GM19397 (cell line): ENCODE measurements around the gene PPIL1.

Source experiments
- ATAC-seq: cut with Tn5 transposase; IDR thresholded peaks from one replicate; pipeline ENCODE4 v1.9.1; 2021; ENCODE audit warnings: mild to moderate bottlenecking, moderate library complexity; ENCODE audit not compliant: unreplicated experiment

Gene PPIL1

DNA sequence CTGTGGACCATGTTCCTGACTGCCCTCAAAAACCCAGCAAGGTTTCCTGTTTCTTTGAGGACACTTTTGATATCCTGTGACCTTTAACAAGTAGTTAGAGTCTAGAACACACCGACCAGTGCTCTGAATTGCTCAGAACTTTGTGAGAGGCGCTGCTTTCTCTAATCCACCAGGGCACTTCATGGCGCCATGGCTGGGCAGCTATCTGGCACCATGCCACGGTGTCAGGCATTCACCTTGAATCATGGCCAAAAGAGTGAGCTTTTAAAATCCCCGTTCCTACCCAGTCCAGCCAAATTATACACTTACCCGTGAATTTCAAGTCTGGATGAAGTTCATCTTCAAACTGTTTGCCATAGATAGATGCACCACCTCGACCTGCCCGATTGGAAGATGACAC, 18.3 kb downstream of the PPIL1 start:
- ATAC-seq, result no peak

DNA sequence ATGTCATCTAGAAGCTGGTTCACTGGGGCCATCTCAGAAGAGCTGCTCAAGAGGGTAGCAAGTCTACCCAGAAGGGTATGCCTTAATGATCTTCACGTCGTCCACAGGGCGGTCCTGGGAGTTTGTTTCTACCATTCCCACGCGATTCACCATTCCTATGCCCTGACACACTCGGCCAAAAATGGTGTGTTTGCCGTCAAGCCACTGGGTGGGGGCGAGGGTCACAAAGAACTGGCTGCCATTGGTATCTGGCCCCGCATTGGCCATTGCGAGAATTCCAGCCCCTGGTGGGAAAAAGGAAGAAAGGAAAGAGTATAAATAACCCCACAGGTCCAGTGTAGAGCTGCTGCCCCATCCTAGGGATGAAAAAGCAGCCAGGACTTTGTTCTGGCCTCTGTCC, 18.9 kb downstream of the PPIL1 start:
- no peak for ATAC-seq

DNA sequence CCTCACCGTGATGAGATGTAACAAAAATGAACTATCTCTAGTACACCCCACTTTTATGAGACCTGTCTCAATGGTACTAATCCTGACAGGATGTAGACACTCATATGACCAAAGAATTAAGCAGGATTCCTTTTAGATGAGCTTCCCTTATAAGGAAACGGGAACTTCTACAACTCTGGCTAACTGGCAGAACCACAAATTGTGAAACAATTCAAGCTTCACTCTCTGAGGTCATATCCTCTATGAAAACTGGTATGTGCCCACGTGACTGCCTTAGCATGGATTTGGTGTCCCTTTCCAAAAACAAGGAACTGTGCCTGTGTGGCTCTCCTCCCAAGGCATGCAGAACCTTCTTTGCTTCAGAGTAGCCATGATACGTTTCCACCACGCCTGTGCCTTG, 21.3 kb downstream of the PPIL1 start:
- ATAC-seq, result no peak

- ATAC-seq, result no peak
Measured at GRCh38 chr6:36852481-36853147, 22.0 kb downstream of the PPIL1 start.

DNA sequence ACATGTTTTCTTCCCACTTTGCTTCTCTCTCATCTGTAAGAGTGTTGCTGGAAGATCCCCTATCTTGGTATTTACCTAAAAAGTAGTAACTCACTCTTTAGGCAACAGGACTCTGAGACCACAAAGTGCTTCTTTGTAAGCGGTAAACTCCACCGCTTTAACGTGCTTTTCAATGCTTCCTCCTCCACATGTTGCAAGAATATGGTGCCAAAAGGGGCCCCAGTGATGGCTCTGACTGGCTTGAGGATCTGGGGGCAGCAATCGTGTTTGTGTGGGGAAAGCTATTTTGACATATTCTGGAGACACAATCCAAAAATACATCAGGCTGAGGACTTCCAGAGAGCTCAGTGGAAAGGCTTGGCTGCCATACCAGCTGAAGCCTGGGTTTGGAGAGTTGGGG, 23.0 kb downstream of the PPIL1 start:
- no peak for ATAC-seq

DNA sequence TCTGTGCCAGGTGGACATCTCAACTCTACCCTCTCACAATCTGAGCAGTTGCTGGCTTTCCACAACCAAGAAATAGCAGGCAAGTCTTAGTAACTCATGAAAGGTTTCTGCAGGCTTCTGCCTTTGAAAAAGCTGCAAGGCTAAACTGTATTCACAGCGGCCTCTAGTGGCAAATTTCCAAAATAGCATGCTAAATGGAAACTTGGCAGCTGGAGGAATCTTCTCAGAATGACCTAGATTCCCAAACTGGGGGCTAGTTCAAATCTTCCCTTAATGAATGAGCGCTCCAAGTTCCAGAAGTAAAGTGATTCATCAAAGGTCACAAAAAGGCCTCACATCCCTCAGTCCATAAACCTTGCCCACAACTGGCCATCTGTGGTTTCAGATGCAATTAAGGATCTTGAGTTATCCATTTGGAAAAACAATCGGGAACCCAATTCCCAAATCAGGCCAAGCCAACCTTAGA, 23.4 kb downstream of the PPIL1 start:
- no peak for ATAC-seq

GRCh38 chr6:36850021-36850420, 24.6 kb downstream of the PPIL1 start:
- ATAC-seq, result no peak

DNA sequence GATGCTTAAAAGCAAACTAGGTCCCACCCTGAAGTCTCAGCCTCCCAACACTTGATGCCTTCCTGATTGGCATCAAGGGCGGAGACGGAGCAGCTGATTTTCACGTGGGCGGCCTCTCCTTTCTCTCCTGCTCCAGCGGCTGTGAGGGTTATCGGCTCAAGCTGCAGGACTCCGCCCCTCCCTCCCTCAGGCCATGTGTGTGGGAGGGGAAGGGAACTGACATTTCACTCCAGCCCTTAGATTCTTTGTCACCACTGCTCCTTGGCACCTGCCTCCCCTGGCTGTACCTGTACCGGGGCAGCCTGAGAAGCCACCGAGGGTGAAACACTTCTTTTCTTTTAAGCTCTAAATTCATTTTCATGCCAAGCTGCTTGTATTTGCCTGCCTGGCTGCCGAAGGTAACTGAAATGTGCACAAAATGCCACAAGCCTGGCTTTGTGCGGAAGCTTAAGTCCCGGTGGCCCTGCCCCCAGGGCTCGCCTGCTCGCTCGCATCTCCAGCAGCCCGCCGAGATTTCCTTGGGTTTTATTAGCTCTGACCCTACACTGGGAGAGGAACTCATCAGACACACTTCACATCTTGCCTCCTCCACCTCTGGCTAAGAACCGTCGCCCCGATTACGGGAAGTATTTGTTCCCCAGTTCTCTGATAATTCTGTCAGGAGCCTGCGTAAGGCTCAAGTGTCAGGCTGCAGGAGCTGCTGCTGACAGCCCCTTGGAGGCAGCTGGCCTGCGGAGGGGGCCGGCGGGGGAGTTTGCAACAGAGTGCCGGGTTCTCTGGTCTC, 25.8 kb downstream of the PPIL1 start:
- ATAC-seq, result no peak

DNA sequence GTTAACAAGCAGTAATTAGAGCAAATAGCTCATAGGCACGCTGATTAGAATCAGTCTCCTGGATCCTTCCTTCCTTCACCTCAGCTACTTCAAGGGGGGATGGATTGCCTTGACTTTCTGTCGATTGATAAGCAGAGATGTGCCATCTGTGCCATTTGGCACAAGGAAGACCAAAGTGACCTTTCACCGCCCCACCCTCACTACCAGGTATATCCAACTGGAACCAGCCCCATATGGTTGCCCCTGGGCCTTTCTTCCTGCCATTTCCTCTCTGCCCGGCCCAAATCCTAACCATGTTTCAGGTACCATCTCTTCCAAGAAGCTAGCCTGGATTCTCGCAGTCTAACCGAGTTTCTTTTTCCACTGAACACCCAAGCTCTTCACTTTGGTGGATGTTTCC, 26.6 kb downstream of the PPIL1 start:
- ATAC-seq, result no peak

DNA sequence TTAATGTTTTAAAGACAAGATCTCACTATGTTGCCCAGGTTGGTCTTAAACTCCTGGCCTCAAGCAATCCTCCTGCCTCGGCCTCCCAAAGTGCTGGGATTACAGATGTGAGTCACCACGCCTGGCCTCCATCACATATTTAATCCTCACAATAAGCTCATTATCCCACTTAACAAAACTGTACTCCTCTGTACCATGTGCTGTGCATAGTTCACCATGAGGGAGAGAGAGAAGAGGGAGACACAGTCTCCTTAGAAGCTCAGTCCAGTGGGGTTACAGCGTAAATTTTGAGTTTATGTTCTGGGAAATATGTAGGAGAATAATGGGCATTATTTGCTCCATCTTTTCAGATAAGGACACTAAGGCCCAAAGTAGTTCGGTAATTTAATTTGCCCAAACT, 27.5 kb downstream of the PPIL1 start:
- ATAC-seq, result no peak

- ATAC-seq, result no peak
Measured at GRCh38 chr6:36845233-36845632, 29.4 kb downstream of the PPIL1 start.

DNA sequence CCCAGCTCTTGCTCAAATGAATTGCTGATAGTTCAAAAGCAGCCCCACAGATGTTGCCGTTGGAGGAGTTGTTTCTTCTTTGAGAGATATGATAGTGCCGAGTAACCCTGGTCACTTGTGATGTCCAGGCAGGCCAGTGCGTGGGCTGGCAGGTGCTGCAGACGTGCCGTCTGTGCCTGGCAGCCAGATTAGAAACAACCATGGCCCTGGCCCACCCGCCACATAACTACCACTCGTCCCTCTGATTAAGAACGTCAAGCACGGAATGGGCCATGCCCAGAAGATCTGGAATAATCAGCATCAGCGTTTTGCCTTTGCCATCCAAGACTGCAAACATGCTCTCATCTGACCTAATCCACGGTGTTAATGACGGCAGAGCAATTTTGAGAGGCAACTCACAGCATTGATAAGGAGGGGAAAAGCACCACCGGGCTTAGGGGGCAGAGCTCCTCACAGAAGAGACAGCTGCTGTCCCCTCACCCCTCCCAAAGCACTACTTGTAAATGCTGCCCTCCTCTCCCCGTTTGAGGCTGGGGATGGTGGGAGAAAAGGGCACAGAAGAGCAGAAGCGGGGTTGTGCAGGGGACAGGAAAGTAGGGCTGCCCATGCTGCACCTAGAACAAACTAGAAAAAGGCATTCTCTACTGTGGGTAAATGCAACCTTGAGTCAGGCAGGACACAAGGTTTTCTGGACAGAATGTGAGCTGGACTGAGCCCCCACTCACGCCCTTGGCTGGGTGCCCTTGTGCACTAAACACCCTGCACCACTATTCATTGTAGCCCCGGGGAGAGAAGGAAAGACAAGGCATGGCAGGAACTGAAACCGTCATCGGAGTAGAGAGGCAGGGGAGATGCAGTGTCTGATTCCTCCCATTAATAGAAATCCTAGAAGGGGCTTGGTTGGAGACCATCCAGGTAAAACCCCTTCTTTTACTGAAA, 30.1 kb downstream of the PPIL1 start:
- ATAC-seq, result no peak

- no peak for ATAC-seq
Measured at GRCh38 chr6:36843170-36843569, 31.4 kb downstream of the PPIL1 start.

GRCh38 chr6:36841756-36842155, 32.8 kb downstream of the PPIL1 start:
- ATAC-seq, result no peak

DNA sequence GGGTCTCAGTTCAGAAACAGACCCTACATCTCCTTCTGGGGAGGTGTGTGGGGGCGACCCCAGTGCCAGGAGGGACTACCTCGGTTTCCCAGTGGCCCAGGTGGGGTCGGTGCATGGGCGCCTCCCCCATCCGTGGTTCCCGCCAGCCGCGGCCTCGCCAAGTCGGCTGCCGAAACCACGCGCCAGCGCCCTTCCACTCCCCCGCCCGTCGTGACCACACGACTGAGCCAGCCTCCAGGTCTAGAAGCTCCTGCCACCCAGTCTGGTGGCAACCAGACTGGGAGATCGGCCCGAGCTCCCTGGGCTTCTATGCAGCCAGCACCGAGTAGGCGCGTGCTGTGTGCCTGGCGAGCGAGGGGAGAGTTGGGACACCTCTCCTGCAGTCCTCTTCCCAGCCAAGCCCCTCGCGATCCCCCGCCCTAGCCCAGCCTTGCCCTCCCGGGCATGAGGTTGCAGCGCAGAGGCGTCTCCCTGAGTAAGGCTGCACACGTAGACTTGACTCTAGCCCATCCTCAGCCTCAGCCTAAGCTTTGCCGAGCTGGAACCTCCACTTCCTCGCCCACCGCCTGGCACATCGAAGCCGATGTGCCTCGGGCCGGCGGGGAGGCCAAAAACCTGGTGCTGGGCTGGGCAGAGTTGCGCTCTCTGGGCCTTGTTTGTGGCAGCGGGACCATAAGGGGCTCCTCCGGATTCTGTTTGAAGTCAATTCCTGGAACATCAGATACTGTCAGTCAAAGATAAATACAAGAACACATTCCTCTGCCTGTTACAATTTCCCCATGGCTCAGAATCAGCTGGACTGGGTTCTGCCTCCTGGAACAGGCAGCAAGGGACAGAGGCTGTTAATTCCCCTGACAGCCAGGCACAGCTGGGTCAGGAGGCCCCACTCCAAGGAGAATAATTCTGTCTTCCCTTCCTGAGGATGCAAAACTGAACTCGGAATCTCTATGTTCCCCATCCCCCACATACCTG, 33.9 kb downstream of the PPIL1 start:
- no peak for ATAC-seq

GRCh38 chr6:36839749-36840431, 34.7 kb downstream of the PPIL1 start:
- ATAC-seq, result no peak

DNA sequence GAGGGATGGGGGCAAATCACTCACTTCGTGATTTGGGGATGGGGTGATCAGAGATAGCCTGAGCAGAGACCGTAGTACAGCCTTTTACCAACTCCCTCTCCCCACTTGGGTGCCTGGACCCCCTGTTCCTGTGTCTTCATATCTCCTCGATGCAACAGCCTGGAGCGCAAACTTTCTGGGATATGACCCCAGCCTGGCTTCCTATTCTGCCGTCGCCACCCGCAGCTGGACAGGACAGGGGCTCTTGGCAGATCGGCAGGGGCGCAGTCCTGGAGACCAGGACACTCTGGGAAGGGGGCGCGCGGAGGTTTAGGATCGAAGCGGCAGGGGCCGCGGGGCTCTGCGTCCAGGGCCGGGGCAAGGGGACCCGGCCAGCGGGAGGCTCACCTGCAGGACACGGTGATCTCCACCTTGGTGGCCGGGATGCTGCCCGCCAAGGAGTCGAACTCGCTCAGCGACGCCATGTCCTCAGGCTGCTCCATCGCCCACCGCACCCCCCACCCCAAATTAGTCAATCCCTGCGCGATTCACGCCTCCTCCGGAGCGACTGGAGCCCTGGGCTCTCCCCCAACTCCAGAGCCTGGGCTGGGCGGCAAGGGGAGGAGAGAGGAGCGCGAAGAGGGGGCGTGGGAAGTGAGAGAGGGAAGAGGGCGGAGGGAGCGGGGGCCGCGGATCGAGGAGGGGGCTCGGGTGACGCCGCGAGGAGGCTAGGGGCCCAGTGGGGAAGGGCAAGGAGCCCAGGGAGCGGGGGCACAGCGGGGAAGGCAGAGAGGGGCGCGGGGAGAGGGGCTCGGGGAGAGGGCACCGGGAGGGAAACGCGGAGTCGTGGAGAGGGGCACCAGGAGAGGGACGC, 35.5 kb downstream of the PPIL1 start, which contains the start of gene CPNE5:
Gene CPNE5 (minus strand): TSS at position 549 of the 853 bp plus-strand sequence. CDS start 67 bp downstream, at position 482.
- no peak for ATAC-seq

GRCh38 chr6:36837686-36838085, 36.9 kb downstream of the PPIL1 start:
- no peak for ATAC-seq

DNA sequence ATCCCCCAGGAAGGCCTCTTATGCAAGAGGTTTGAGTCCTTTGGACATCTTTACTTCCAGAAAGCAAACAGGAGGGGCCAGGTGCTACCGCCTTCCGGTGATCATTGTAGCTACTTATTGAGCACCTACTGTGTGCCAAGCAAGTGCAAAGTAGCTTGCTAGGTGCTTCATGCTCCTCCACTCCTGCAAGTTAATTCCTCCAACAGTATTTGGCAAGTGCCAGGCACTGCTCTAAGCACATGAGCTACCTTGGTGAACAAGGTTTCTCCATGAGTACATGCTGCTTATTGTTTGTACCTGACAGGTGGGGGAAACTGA, 37.6 kb downstream of the PPIL1 start:
- no peak for ATAC-seq
